NCI-H748 (cell line): ENCODE measurements around the gene EXOC4.
"Not testable (repeated sequence)": the region's sequence is repeated elsewhere in the genome, so short reads cannot be mapped to it uniquely, and the experiment has no call there.

Experiments
- DNase-seq: peaks from one replicate; lab custom pipeline; 2025; ENCODE audit not compliant: unreplicated experiment; lab: John Stamatoyannopoulos, UW

EXOC4 gene

DNA sequence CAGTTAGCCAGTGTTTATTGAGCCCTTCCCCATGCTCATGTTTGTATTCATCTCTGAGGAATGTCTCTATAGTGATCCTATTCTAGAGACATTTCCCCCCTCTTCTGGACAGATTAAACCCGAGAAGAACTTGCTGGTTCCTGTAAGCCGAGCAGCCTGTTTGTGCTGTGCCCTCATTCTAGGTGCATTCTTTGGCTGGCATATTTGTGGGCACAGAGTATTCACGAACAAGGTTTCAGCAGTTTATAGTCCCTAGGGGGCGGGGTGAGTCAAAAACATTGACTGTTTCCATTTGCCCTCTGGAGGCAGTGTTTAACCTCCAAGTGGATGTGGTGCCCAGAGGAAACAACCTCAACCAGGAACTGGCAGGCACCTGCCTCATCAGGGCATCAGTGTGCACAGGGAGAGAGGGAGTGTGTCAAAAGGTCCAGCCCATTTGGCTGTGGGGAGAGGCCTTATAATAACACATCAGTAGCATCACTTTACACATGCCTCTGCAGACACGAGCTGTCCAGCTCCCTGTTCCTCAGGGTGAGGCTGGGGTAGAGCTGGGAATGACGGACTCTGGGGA is 600.9 kb downstream of the EXOC4 start:
- peak; percentile 80 for DNase-seq

DNA sequence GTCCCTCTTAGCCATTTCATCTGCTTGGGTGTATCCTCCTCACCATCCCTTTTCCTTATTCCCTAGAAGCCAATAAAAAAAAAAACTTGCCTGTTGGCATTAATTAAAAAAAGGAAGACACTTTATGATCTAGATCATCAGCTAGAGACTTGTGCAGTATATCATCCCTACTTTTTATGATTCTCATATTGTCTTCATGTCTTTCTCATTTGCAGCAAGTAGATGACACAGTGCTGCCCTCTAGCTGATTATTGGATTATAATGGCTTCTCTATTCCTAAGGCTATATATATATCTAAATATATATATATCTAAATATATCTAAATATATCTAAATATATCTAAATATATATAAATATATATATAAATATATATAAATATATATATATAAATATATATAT is 601.9 kb downstream of the EXOC4 start:
- peak; percentile 69 for DNase-seq

DNA sequence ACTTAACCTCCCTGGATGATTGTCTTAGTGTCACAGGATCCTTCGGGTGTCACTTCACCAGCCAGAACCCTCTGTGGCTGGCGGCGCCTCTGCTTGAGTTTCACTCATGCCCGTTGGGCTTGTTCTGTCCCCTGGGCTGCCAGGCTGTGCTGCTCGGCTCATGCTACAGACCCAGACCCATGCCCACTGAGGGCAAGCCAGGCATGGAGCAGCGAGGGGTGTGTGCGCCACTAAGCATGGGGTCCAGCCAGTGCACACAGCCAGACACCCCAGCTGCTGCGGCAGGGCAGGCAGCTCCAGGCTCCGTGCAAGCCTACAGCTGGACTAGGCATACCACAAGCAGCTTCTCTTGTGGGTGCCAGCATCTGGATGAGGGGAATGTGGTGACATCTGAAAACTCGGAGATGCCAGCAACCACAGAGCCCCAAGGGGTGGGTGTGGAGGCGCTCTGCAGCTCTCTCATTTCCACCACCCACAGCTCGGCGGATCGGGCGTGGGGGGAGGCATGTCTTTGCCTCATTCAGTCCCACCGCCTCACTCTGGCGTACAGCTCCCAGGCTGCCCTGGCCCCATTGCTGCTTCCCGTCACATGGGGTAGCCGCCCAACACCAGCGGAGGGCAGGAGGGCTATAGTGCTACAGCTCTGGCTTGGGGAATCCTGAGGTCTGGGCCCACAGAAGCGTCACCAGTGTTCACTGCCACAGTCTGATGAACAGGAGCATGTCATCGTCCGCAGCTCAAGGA is 604.7 kb downstream of the EXOC4 start:
- no peak for DNase-seq

DNA sequence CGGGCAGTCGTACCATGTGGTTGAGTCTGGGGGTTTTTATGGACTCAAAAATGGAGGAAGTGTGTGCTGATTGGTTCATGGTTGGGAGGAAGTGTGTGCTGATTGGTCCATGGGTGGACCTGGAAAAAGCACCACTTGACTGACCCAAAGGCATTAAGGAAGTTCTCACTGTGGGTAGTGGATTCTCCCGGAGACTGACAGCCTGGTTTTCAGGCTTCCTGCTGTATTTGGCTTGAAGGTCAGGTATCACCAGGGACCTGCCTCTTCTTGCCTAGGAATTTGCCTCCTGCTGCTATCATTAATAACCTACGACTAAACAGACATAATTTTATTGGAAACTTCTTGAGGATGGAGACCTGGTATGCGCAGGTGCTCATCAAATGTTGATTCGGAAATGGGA is 605.4 kb downstream of the EXOC4 start:
- no peak for DNase-seq

DNA sequence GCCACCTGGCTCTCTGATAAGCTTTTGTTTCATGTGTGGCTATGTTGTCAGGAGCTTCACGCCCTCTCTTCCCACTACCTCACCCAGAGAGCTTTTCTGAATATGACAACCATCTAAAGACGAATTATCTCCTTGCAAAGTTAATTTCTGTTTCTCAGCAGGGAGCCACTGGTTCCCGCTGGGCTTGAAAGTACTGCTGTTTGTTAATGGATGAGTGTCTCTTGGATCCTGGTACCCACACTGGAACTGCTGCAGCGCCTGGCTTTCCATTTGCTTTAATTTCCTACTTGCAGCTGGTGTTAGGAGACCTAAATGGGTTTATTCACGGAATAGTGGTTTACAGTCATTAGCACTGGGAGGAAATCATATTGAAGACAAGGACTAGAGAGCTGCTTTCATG is 606.4 kb downstream of the EXOC4 start:
- peak; percentile 88 for DNase-seq

DNA sequence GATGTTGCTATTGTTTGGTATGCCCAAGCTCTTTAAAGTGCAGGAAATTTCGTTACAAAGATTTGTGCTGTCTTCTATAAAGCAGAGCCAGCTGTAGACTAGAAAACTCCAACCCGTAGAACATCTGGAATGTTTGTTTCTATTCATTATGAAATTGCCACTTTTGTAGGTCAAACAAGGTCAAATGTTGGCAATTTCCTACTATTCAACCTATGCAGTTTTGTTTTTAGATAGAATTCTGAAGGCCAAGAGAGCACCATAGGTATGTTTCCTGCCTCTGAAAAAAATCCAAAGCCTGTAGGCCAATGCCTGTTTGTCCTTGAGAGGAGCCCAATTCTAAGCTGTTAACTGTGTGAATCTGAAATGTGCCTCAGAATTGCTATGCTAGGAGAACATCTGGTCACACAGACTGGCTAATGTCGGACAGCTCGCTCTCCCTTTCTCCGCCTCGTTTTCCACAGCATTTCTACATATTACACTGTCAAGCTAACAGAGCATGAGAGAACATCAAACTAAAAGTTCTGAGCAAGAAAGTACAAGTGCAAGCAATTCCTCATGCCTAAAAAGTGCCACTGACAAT is 607.1 kb downstream of the EXOC4 start:
- no peak for DNase-seq

DNA sequence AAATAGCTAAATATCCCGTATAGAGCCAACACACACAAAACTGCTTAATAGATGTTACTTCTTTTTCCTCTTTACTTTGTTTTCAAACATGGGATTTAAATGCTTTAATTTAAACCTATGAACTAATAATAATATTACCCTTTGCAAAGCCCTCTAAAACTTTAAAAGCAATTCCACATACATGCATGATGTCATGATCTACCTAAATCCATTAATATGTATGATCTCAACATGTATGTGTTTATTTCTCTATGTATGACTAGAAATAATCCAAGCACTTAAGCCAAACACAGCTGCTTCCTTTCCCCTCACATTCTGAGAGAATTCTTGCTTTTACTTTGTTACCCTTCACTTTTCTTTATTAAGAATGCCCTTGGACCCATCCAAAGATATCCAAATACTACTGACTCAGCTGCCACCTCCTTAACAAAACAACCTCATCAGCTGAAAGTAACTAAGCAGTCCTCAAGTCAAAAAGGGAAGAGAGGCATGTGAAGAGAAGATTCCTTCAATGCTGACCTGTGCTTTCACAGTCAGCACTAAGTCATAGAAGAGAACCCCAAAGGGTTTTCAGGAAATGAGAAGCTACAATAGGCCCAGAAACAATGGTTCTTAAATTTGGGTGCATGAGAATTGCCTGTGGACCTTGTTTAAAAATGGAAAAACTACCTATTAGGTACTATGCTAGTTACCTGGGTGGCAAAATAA is 607.9 kb downstream of the EXOC4 start:
- no peak for DNase-seq

DNA sequence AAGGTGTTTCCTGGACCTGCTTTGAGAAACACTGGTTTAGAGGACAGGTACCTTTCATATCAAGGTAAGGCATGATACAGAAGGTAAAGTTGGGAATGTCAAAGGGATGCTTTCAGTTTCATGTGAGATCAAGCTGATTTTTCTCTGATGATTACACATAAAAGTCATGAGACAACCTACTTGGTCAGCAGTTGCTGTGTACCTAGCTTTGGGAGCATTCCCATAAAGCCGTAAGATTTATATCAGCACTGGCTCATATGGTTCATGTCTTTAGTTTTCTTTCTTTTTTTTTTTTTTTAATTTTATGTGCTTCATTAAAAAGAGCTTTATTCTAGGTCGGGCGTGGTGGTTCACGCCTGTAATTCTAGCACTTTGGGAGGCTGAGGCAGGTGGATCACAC is 609.0 kb downstream of the EXOC4 start:
- no peak for DNase-seq

DNA sequence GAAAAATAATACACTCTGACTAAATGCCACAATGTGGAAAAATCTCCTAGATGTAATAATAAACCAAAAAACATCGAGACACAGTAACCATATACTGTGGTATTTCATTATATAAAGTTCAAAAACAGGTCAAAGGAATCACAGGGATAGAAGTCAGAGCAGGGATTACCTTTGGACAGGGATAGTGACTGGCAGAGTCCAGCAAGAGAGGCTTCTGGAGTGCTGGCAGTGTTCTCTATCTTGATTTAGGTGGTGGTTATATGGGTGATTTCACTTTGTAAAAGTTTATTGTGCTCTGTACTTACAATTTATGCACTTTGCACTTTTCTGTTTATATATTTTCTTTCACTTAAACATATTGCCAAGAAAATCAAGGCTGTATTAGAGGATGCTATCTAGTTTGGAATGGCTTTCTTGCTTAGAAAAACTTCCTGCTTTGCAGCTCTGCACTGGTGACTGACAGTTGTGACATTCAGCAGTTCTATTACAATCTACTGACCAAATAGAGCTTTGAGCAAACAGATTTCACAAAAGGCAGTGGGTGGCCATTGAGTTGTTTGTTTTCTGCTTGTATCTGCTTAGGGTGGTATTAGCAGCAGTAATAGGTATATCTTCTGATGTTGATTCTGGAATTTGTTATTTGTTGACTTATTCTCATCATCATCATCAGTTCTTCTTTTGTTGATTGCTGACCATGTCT is 610.6 kb downstream of the EXOC4 start:
- peak; percentile 89 for DNase-seq

DNA sequence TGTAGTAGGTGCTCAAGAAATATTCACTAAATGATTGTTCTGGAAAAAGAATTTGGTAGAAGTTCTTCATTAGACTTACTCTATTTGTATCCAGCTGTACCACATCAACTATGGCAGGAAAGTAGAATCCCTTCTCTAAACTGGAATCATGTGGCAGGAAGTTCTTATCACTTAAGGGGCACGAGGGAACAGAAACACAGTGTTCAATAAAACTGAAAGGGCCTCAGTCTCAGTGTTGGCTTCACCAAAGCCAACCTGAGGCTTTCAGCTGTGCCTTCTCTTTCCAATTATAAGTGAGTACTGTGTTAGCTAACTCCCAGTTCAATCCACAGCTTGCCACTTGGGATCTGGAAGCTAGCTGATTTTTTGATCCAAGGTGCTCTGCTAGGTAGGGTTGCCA is 616.7 kb downstream of the EXOC4 start:
- no peak for DNase-seq

DNA sequence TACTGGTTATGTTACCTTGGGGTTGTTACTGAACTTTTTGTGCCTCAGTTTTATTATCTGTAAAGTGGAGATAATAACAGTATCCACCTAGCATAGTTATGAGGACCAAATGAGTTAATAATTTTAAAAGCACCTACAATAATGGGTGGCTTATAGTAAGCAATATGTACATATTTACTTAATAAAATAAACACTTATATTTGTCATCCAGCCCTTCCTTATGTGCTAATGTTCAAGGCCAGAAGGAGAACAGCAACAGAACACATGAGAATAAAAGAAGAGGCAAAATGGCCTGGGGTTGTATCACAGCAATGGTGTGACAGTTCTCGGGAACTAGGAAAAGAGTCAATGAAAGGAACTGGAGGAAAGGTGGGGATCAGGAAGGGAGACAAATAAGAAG is 618.9 kb downstream of the EXOC4 start:
- DNase-seq = no peak

DNA sequence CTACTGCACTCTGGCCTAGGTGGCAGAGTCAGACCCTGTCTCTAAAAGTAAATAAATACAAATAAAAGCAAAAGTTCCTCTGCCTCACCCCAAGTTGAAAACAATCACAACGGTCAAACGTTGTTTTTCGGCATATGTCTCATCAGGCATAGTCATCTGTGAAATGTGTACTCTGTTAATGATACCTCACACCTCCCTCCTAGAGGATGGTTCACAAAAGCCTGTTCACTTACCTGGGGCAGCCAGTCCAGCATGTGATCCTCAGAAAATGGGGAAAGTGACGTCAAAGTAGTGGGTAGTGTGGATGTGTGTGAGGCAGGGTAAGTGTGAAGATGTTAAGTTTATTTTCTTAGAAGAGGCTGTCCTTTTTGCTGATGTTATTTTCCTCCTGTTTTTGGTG is 620.3 kb downstream of the EXOC4 start:
- no peak for DNase-seq

DNA sequence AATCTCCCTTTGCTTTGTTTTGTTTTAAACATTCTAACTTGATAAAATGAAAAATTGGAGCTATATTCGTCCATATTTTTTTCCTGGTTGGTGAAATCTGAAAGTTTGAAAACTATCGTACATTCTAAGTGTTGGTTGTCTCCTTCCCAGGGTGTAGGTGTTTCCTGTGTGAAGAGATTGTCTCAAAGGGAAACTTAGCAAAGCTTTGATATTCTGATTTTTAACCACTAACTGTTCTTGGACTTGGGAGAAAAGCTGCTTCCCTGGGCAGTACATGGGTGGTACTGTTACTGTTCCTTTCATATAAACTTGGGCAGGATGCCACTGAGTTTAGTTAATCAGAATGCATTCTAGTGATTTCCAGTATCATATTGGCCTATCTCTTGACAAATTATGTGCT is 620.8 kb downstream of the EXOC4 start:
- no peak for DNase-seq

DNA sequence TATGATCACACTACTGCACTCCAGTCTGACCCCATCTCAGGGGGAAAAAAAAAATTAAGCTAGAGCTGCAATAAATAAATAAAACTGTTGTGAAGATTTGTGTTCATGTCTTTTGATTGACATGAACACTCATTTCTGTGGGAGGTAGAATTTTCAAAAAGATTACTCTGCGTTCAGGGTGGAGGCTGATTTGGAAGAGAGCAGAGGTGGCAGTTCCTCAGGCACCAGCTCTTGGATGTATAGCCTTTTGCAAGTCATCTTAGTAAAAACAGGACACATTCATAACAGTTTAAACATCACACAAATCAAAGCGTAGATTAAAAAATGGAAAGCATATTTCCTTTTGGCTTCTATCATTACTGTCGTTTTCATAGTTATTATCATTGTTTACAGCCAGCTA is 630.7 kb downstream of the EXOC4 start:
- DNase-seq = no peak

DNA sequence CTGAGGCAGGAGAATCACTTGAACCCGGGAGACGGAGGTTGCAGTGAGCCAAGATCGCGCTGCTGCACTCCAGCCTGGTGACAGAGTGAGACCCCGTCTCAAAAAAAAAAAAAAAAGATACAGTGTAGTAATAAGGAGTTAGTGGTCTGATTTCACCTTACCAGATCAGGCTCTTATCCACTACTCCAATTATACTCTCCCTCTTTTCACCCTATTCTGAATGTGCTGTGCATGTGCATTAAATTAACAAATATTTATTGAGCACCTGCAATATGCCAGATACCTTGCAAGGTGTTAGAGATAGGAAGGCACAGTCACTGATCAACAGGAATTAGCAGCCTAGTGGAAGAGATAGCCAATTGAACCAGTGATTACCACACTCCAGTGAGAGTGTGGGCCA is 632.3 kb downstream of the EXOC4 start:
- DNase-seq = no peak

DNA sequence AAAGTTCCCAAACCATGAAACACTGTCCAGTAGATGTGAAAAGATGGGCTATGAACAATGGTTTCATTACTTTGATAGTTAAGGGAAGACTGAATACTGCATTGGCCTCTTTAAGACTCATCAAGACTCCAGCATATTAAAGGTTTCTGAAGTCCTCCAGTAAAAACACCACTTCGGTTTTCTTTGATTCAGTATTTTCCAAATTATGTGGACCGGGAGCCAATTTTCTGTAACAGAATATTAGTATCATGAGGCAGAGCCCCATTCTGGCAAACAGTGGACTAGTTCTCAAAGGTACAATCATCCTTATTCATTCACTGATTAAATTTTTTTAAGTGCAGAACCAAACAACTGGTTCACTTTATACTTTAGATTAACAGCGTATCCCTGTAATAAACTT is 633.2 kb downstream of the EXOC4 start:
- no peak for DNase-seq

DNA sequence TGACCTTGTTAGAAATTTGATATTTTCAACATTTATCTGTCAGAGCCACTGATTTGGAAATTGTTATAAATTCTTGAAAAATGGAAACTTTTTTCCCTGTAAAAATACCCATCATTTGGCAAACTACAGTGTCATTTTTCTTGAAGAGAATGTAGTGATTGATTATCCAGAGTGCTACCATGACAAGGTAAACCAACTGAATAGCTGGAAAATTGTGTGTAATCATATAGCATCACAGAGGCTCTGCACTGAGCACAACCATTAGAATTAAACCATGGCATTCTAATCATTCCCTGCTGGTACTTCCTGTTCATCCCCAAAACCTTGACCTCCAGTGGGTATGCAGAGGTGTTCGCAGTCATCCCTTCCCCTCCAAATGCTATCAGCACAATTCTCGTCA is 633.9 kb downstream of the EXOC4 start:
- no peak for DNase-seq

DNA sequence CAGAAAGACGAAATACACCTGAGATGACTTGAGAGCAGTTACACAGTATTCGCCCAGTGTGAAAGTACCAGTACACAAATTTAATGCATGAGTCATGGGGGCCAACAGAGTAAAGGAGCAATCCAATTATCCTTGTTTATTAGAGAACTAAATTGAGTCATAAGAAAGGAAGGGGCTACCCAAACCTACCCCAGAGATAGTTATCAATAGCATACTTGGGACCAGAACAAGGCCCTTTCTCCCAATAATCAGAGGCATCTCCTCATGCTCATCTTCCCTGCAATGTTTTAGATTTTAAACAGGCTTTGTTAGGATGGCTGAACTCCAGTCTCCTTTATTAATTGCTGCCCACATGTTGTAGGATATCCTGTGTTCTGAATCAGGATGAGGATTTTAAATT is 634.6 kb downstream of the EXOC4 start:
- no peak for DNase-seq

DNA sequence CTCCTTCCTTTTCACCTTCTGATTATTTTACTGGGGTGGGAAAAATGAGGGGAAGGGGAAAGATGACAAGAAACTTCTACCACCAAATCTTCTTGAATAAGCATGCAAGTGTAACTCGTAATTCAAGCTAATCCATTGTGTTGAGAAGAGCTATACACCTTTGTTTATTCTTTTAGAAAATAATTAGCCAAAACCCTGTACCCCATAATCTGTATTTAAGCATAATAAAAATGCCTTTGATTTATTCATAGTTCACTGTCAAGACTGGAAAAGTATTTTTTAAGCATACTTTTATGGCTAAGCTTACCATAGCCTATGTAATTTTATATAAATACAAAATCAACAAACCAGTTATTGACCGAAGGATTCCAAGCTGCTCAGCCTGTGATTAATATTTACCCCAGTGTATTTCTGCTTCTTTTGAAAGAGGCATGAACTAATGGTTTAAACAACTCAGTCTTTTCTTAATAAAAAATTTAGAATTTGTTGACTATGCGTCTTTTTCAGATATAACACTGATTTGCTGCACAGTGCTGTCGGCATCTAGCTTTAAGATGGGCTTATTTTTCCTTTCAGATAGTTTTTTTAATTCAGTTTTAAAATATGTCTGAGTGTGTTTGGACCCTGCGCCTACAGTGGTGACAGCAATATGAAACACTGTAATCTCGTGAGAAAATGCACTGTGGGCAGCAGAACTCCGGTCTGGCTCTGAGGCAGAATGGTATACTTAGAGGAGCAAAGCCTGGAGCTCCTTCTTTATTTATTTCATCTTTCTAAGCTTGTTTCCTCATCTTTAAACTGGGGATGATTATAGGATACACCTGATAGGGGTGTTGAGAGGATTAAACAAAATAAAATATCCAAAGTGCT is 635.4 kb downstream of the EXOC4 start:
- DNase-seq = no peak

DNA sequence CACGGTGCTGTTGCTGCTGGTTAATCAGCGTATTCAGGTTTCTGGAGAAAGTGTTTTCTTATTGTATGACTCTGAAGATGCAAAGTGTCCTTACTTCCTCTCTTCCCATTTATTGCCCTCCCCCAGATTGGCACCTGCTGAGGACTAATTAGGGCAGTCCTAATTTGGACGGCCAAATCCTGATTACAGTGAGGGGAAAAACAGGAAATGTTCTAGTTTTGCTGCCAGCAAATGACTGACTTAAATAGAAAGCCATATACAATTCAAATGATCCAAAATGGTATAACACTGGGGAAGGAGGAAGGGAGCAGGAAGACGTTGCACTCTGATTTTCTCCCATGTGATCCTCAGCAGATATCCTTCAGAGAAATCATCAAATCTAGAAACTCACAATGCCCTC is 651.9 kb downstream of the EXOC4 start:
- no peak for DNase-seq

DNA sequence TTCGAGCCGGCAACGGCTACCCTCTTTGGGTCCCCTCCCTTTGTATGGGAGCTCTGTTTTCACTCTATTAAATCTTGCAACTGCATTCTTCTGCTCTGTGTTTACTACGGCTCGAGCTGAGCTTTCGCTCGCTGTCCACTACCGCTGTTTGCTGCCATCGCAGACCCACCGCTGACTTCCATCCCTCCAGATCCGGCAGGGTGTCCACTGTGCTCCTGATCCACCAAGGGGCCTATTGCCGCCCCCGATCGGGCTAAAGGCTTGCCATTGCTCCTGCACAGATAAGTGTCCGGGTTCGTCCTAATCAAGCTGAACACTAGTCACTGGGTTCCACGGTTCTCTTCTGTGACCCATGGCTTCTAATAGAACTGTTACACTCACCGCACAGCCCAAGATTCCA is 653.7 kb downstream of the EXOC4 start:
- not testable (repeated sequence) for DNase-seq
